Retinal pigment epithelial cell (primary cell): Measurements from ENCODE around the gene CST6.
"Not testable (repeated sequence)": the region's sequence is repeated elsewhere in the genome, so short reads cannot be mapped to it uniquely, and the experiment has no call there.

Experiments used
- DNase-seq: peaks from one replicate; pipeline ENCODE4 v3.0.0-alpha.2; 2010; ENCODE audit warnings: low read depth
- H3K4me3 ChIP-seq: 2 replicates; pipeline ENCODE4 v1.5.1; 2011; ENCODE audit warnings: mild to moderate bottlenecking, low read length, control low read depth, moderate library complexity
- CTCF ChIP-seq: conservative IDR thresholded peaks from 2 replicates; pipeline ENCODE4 v1.5.1; 2011; ENCODE audit warnings: low read depth, low read length, control low read depth, inconsistent platforms

Gene CST6

GRCh38 chr11:66015936-66016792 lies 4.4 kb downstream of the CST6 start:
- no peak for DNase-seq
- no peak overlapping the region for H3K4me3 ChIP-seq
- no peak for TF ChIP-seq CTCF

- H3K4me3 ChIP-seq = no peak overlapping the region
- TF ChIP-seq CTCF = no peak
- no peak for DNase-seq
These were observed 5.0 kb downstream of the CST6 start for GRCh38 chr11:66016793-66017177.

- DNase-seq = no peak
- no peak overlapping the region for H3K4me3 ChIP-seq
- TF ChIP-seq CTCF = no peak
These were observed 5.5 kb downstream of the CST6 start for GRCh38 chr11:66017321-66017720.

- TF ChIP-seq CTCF = no peak
- no peak overlapping the region for H3K4me3 ChIP-seq
- no peak for DNase-seq
These were observed 8.4 kb downstream of the CST6 start for GRCh38 chr11:66020212-66020611.

- no peak for TF ChIP-seq CTCF
- no peak for DNase-seq
- H3K4me3 ChIP-seq = no peak overlapping the region
These were observed 9.0 kb downstream of the CST6 start for GRCh38 chr11:66020618-66021357.

- peak; percentile 91 for TF ChIP-seq CTCF
- no peak overlapping the region for H3K4me3 ChIP-seq
- DNase-seq = no peak
These were observed 10.8 kb downstream of the CST6 start for GRCh38 chr11:66022401-66023185.

- not testable (repeated sequence) for H3K4me3 ChIP-seq, DNase-seq
These were observed 11.3 kb downstream of the CST6 start for GRCh38 chr11:66023186-66023440.
